ENCODE results near the gene ZNF219.
A peak's percentile ranks its signal among the peaks of the same experiment; 100 is the strongest.

ZNF219 gene

GRCh38 chr14:21098076-21098891 lies at the start of gene ZNF219:
Gene ZNF219, minus strand, starts transcription at chr14:21098655. Its CDS starts 5,064 bp downstream, at chr14:21093591.
- peak; percentile 54 for DNase-seq

GRCh38 chr14:21145437-21145836 lies 47.0 kb upstream of the ZNF219 start:
- DNase-seq, result no peak

- DNase-seq, result no peak
Measured at GRCh38 chr14:21142357-21142756, 43.9 kb upstream of the ZNF219 start.

- no peak for DNase-seq
Measured at GRCh38 chr14:21136024-21136423, 37.6 kb upstream of the ZNF219 start.

GRCh38 chr14:21133901-21134300 lies 35.4 kb upstream of the ZNF219 start:
- no peak for DNase-seq

- DNase-seq, result no peak
Measured at GRCh38 chr14:21123429-21123828, 25.0 kb upstream of the ZNF219 start.

GRCh38 chr14:21121122-21121521 lies 22.7 kb upstream of the ZNF219 start:
- DNase-seq, result no peak

- no peak for DNase-seq
Measured at GRCh38 chr14:21120686-21121085, 22.2 kb upstream of the ZNF219 start.

- DNase-seq, result no peak
Measured at GRCh38 chr14:21118933-21119332, 20.5 kb upstream of the ZNF219 start.

- DNase-seq, result no peak
Measured at GRCh38 chr14:21113369-21113768, 14.9 kb upstream of the ZNF219 start.

GRCh38 chr14:21112255-21112654 lies 13.8 kb upstream of the ZNF219 start:
- DNase-seq, result no peak

- DNase-seq, result no peak
Measured at GRCh38 chr14:21109377-21110138, 11.1 kb upstream of the ZNF219 start.

GRCh38 chr14:21108791-21109190 lies 10.3 kb upstream of the ZNF219 start:
- DNase-seq, result no peak

GRCh38 chr14:21107283-21107800 lies 8.9 kb upstream of the ZNF219 start:
- no peak for DNase-seq

- peak; percentile 66 for DNase-seq
Measured at GRCh38 chr14:21106498-21107282, 8.2 kb upstream of the ZNF219 start.

GRCh38 chr14:21106176-21106497 lies 7.7 kb upstream of the ZNF219 start:
- DNase-seq, result no peak

- DNase-seq, result no peak
Measured at GRCh38 chr14:21105095-21105494, 6.6 kb upstream of the ZNF219 start.

GRCh38 chr14:21104448-21105060 lies 6.1 kb upstream of the ZNF219 start:
- peak; percentile 84 for DNase-seq

- DNase-seq, result peak; percentile 96
Measured at GRCh38 chr14:21103710-21104447, 5.4 kb upstream of the ZNF219 start.

GRCh38 chr14:21103411-21103709 lies 4.9 kb upstream of the ZNF219 start:
- no peak for DNase-seq

GRCh38 chr14:21102521-21103410 lies 4.3 kb upstream of the ZNF219 start:
- DNase-seq, result peak; percentile 37
